SH-SY5Y (cell line): ENCODE measurements around the gene ARHGEF1.

Source experiments
- GATA2 ChIP-seq: IDR thresholded peaks from 2 replicates; pipeline ENCODE4 v1.6.1; 2011; ENCODE audit warnings: mild to moderate bottlenecking, low read depth, low read length
- GATA3 ChIP-seq: IDR thresholded peaks from 2 replicates; pipeline ENCODE4 v1.6.1; 2011; ENCODE audit warnings: low read depth, mild to moderate bottlenecking, low read length, moderate library complexity

- TF ChIP-seq GATA3 (no peak), GATA2 (no peak)
These were observed 37.9 kb upstream of the ARHGEF1 start for GRCh38 chr19:41845051-41845590.
